Kidney (tissue), 14 donors: ENCODE results near the gene BUD23. TPM values are rescaled to one million over a fixed set of nuclear protein-coding genes. Genes with fewer than 3 reads are reported as not detected.
A peak's percentile ranks its signal among the peaks of the same experiment; 100 is the strongest.

ENCODE experiments used
- DNase-seq, 5 donors: peaks; one replicate each; pipeline ENCODE4 v3.0.0-alpha.2; 2013 to 2020
- FAIRE-seq: peaks from 2 replicates; lab custom pipeline; 2012; peaks lifted over from hg19 to GRCh38; lab: Jason Lieb, UNC
- H3K27ac ChIP-seq, 2 donors: one replicate each; pipeline ENCODE4 v1.7.0; 2013; ENCODE audit warnings: low read depth in 2 of 2, low read length in 2 of 2, inconsistent platforms in 1 of 2
- H3K27me3 ChIP-seq: one replicate; pipeline ENCODE4 v1.7.1; 2013; ENCODE audit warnings: low read length, inconsistent platforms; ENCODE audit not compliant: control insufficient read depth, insufficient read depth
- H3K36me3 ChIP-seq, 3 donors: one replicate each; pipeline versions ENCODE4 v1.7.0 to v1.7.1; 2013; ENCODE audit warnings: low read length in 3 of 3, control low read depth in 1 of 3, inconsistent platforms in 1 of 3; ENCODE audit not compliant: insufficient read depth in 3 of 3, control insufficient read depth in 2 of 3
- H3K4me1 ChIP-seq, 3 donors: one replicate each; pipeline versions ENCODE4 v1.7.0 to v1.7.1; 2013; ENCODE audit warnings: low read length in 3 of 3, inconsistent platforms in 1 of 3, low read depth in 1 of 3; ENCODE audit not compliant: control insufficient read depth in 2 of 3, insufficient read depth in 2 of 3
- H3K4me3 ChIP-seq, 3 donors: one replicate each; pipeline versions ENCODE4 v1.7.0 to v1.8.1; 2013; ENCODE audit warnings: low read length in 3 of 3, control low read depth in 1 of 3, inconsistent platforms in 1 of 3
- H3K9ac ChIP-seq, 3 donors: one replicate each; pipeline versions ENCODE4 v1.7.0 to v1.7.1; 2013; ENCODE audit warnings: low read length in 3 of 3, control low read depth in 1 of 3, inconsistent platforms in 1 of 3
- H3K9me3 ChIP-seq, 3 donors: one replicate each; pipeline versions ENCODE4 v1.7.0 to v1.7.1; 2013; ENCODE audit warnings: low read length in 3 of 3, control low read depth in 1 of 3, inconsistent platforms in 1 of 3; ENCODE audit not compliant: control insufficient read depth in 2 of 3, insufficient read depth in 1 of 3
- intact Hi-C: fragments of 100-400 bp; cut with DNase I; formaldehyde crosslinking; loops from one replicate; pipeline ENCODE4 v1.11.1; 2022
- polyA plus RNA-seq: library from polyadenylated mRNA; stranded (reverse); fragments of 350-450 nt; fragmentation: Illumina TruSeq; extraction: RNeasy Lipid Tissue Mini Kit (QIAGEN cat#74804); gene quantifications from one replicate; pipeline ENCODE4 v1.2.3, GENCODE V29; 2014; ENCODE audit warnings: low read depth, low replicate concordance; ENCODE audit not compliant: insufficient read depth
- total RNA-seq: library from RNA; stranded (reverse); fragmentation: NEBNext Ultra II Directional; extraction: Animal tissue kit (Norgen Biotek cat#: 25700); gene quantifications from one replicate; pipeline ENCODE4 v1.2.1, GENCODE V29; 2021
- TF ChIP-seq, protein P1 (sequence below): IDR thresholded peaks from 3 replicates; pipeline ENCODE4 v1.5.1; 2012; ENCODE audit warnings: mild to moderate bottlenecking, moderate library complexity, borderline replicate concordance; ENCODE audit not compliant: insufficient read depth; ENCODE audit errors: extremely low read depth
- donor health status: control.
- donor health status: control.
- donor health status: control.
- donor health status: control.
- donor health status: control.
- donor health status: DM: yes; HTN: yes; CAD: no.
- donor health status: Normal renal cell carcinoma (clear cell type).

Gene BUD23
- total and polyA plus RNA-seq, 2 donors from 2014 or later: 61.0 to 92.7 TPM

DNA sequence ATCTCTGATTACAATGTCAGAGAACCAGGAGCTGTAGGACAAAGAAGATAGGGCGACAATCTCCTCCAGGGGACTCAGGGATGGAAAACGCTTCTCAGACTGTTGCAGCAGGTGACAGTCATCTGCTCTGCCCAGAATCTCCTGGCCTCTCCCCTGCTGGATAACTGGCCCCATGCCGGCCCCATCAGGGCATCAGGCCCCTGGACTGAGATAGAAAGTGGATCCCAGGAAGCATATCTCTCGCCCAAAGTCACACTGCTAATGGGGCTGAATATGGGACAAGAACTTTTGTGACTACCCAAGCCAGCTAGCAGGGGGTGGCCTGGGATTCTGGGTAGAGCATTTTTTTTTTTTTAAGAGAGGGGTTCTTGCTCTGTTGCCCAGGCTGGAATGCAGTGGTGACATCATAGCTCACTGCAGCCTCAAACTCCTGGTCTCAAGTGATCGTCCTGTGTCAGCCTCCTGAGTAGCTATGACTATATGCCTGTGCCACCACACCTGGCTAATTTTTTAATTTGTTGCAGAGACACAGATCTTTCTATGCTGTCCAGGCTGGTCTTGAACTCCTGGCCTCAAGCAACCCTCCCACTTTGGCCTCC lies 38.6 kb upstream of the BUD23 start:
- no peak for FAIRE-seq
- intact Hi-C loops: no loop called here
- DNase-seq: no peak

DNA sequence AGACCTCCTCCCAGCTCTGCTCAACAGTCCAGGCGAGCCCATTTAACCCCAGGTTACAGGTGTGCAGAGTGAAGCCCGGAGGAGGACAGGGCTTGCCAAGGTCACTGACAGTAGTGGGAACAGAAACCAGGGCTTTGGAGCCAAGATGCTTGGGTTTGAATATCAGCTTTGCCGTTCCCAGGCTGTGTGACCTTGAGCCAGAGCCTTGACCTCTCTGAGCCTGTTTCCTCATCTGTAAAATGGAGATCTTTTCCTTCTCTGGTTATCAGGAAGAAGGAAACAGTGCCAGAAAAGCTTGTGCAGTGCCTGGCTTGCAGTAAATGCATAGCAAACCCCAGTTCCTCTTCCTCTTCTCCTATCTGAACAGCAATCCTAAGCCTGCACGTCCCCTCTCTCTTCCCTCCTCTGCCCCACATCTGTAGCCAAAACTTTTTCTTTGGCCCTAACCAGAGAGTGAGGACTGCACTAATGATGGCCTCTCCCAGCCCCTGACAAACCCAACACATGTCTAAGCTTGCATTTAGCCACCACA lies 37.7 kb upstream of the BUD23 start:
- no peak for DNase-seq
- Histone ChIP-seq H3K4me1 (peaks cover 0 to 2% (median 0%) of the 10 kb centered on the region in 3 donors), H3K27me3 (peaks cover 2% of the 10 kb centered on the region), H3K4me3 (no peak overlapping the region), H3K27ac (no peak overlapping the region), H3K9me3 (peaks cover 0 to 5% (median 0%) of the 10 kb centered on the region in 3 donors), H3K9ac (no peak overlapping the region), H3K36me3 (no peaks in the 10 kb centered on the region)
- no peak for FAIRE-seq
- intact Hi-C loops: no loop called here
- TF ChIP-seq, protein P1, sequence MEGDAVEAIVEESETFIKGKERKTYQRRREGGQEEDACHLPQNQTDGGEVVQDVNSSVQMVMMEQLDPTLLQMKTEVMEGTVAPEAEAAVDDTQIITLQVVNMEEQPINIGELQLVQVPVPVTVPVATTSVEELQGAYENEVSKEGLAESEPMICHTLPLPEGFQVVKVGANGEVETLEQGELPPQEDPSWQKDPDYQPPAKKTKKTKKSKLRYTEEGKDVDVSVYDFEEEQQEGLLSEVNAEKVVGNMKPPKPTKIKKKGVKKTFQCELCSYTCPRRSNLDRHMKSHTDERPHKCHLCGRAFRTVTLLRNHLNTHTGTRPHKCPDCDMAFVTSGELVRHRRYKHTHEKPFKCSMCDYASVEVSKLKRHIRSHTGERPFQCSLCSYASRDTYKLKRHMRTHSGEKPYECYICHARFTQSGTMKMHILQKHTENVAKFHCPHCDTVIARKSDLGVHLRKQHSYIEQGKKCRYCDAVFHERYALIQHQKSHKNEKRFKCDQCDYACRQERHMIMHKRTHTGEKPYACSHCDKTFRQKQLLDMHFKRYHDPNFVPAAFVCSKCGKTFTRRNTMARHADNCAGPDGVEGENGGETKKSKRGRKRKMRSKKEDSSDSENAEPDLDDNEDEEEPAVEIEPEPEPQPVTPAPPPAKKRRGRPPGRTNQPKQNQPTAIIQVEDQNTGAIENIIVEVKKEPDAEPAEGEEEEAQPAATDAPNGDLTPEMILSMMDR: no peak

More for the DNA sequence above, 38.6 kb upstream of the BUD23 start:
- no peak overlapping the region for H3K27ac ChIP-seq
- peaks cover 2% of the 10 kb centered on the region for H3K27me3 ChIP-seq
- H3K36me3 ChIP-seq: no peaks in the 10 kb centered on the region
- TF ChIP-seq, protein P1: no peak
- peaks cover 0 to 2% (median 0%) of the 10 kb centered on the region in 3 donors for H3K4me1 ChIP-seq
- no peak overlapping the region for H3K4me3 ChIP-seq
- H3K9me3 ChIP-seq: peaks cover 0 to 5% (median 0%) of the 10 kb centered on the region in 3 donors
- no peak overlapping the region for H3K9ac ChIP-seq

DNA sequence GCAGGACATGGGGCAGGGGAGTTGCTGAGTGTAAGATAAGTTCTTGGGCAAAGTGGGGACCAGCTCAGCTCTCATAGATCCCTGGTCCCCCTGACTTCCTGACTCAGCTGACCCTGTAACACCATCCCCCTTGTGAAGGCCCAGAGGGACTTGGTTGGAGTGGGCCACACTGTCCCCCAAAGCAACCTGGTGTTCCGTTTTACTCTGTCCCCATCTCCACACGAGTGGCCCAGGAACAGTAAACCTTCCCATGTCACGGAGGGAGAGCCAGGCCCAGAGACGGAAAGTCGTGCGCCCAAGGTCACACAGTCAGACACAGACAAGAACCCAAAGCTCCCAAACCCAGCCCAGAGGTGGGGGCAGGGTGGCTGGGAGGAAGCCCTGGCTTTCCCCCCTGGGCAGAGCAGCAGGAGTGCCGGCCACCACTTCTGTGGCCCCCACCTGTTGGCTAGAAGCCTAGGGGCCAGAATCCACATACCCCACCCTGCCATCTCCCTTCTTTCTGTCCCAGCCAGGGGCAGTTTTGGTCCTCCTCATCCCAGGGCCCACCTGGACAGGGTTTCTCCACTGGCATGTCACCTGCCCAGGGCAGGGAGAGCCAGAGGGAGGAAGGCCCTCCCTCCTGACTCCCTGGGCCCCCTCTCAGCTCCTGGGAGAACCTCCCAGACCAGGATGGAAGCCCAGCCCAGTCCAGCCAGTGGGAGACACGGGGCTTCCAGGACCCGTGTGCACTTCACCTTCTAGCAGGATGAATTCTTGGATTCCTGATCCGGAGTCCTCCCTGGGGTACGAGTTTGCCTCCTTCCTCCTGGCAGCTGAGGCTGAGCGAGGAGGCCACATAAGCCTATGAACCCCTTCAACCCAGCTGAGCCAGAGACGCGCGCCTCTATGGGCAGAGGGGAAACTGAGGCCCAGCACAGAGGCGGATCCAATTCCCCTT lies 36.3 kb upstream of the BUD23 start:
- intact Hi-C loops: no loop called here
- Histone ChIP-seq H3K9me3 (no peaks in the 10 kb centered on the region), H3K4me3 (no peak overlapping the region), H3K27ac (no peak overlapping the region), H3K36me3 (no peaks in the 10 kb centered on the region), H3K4me1 (peaks cover 0 to 2% (median 0%) of the 10 kb centered on the region in 3 donors), H3K9ac (no peak overlapping the region), H3K27me3 (peaks cover 2% of the 10 kb centered on the region)
- no peak for FAIRE-seq
- peak in 1 of 5 donors; percentile 59 for DNase-seq
- TF ChIP-seq, protein P1: no peak
